Panc1 (cell line): ENCODE measurements around the gene C15orf40. TPM values are rescaled to one million over a fixed set of nuclear protein-coding genes. Genes with fewer than 3 reads are reported as not detected.

ENCODE experiments used
- ATAC-seq: fragments of 200-7000 bp; cut with Tn5 transposase; 2 replicates; pipeline ENCODE4 v1.9.1; 2020; ENCODE audit warnings: mild to moderate bottlenecking, moderate library complexity
- BruUV-seq: library from RNA; stranded (reverse); fragments of 400-500 nt; replicated peaks from 2 replicates; lab custom pipeline; 2021; lab: Mats Ljungman, UMichigan
- CTCF ChIA-PET: fragments of 300-600 bp; sonication (Branson Sonifier 250); formaldehyde crosslinking; loops from one replicate; lab custom pipeline; 2022; ENCODE audit warnings: antibody characterized with exemption; lab: Charles Lee
- POLR2A ChIA-PET: fragments of 300-600 bp; sonication (Branson Sonifier 250); formaldehyde crosslinking; loops from one replicate; lab custom pipeline; 2022; ENCODE audit warnings: antibody characterized with exemption; lab: Charles Lee
- DNase-seq: peaks from one replicate; pipeline ENCODE4 v3.0.0-alpha.2; 2010; ENCODE audit warnings: low read depth, low spot score
- H3K27ac ChIP-seq: 2 replicates; pipeline ENCODE4 v1.5.1; 2011; ENCODE audit warnings: mild to moderate bottlenecking, low read length, inconsistent platforms
- H3K27me3 ChIP-seq: fragments of 200-500 bp; sonication (Bioruptor generic); 2 replicates; pipeline ENCODE4 v1.6.0; 2014; ENCODE audit warnings: low read length, inconsistent platforms; ENCODE audit not compliant: control insufficient read depth, insufficient read depth
- H3K36me3 ChIP-seq: fragments of 200-500 bp; sonication (Bioruptor generic); 2 replicates; pipeline ENCODE4 v1.5.1; 2014; ENCODE audit warnings: inconsistent platforms, mild to moderate bottlenecking, low read length, moderate library complexity; ENCODE audit not compliant: control insufficient read depth, insufficient read depth
- H3K4me1 ChIP-seq: 2 replicates; pipeline ENCODE4 v1.5.1; 2011; ENCODE audit warnings: inconsistent platforms, mild to moderate bottlenecking, low read length, moderate library complexity; ENCODE audit not compliant: control insufficient read depth, insufficient read depth
- H3K4me3 ChIP-seq, 2 experiments: 2 replicates each; pipeline ENCODE4 v1.5.1; 2011 to 2012; ENCODE audit warnings: low read depth in 2 of 2, low read length in 2 of 2, mild to moderate bottlenecking in 2 of 2, inconsistent platforms in 1 of 2, moderate library complexity in 1 of 2
- H3K9me3 ChIP-seq: fragments of 200-500 bp; sonication (Bioruptor generic); 2 replicates; pipeline ENCODE4 v1.5.1; 2014; ENCODE audit warnings: low read depth, mild to moderate bottlenecking, inconsistent platforms, low read length, moderate library complexity; ENCODE audit not compliant: control insufficient read depth, insufficient read depth
- POLR2AphosphoS5 ChIP-seq: IDR thresholded peaks from 2 replicates; pipeline ENCODE4 v1.6.1; 2012; ENCODE audit warnings: mild to moderate bottlenecking, low read depth, low read length, moderate library complexity
- SIN3A ChIP-seq: IDR thresholded peaks from 2 replicates; pipeline ENCODE4 v1.6.1; 2012; ENCODE audit warnings: low read depth, mild to moderate bottlenecking, low read length, moderate library complexity, borderline replicate concordance; ENCODE audit not compliant: insufficient read depth
- TCF7L2 ChIP-seq: IDR thresholded peaks from 2 replicates; pipeline ENCODE4 v1.6.1; 2011; ENCODE audit warnings: mild to moderate bottlenecking, low read depth, low read length, inconsistent platforms
- in situ Hi-C: cut with HindIII; loops from 2 replicates; pipeline ENCODE4 v1.10.0; 2016; ENCODE audit warnings: low sequenced_read_pairs, low pct_unique_long_range_greater_than_20kb
- intact Hi-C: fragments of 100-400 bp; cut with micrococcal nuclease; formaldehyde crosslinking; loops from one replicate; pipeline ENCODE4 v1.10.0; 2022; ENCODE audit not compliant: unreplicated experiment
- total RNA-seq: library from RNA; stranded (reverse); gene quantifications from one replicate; pipeline ENCODE4 v1.2.1, GENCODE V29; 2021; ENCODE audit not compliant: unreplicated experiment
- TF ChIP-seq, protein P1 (sequence below): fragments of 450-650 bp; IDR thresholded peaks from 2 replicates; pipeline ENCODE4 v1.5.1; 2017; ENCODE audit warnings: mild to moderate bottlenecking
- TF ChIP-seq, protein P2 (sequence below), 2 experiments: IDR thresholded peaks; 2 replicates each; pipeline ENCODE4 v1.6.1; 2011 to 2012; ENCODE audit warnings: low read depth in 2 of 2, control low read depth in 1 of 2, low read length in 1 of 2, mild to moderate bottlenecking in 1 of 2, moderate library complexity in 1 of 2; ENCODE audit not compliant: insufficient read depth in 1 of 2

Gene C15orf40
- total RNA-seq, 1 experiment from 2014 or later: 21.1 TPM

DNA sequence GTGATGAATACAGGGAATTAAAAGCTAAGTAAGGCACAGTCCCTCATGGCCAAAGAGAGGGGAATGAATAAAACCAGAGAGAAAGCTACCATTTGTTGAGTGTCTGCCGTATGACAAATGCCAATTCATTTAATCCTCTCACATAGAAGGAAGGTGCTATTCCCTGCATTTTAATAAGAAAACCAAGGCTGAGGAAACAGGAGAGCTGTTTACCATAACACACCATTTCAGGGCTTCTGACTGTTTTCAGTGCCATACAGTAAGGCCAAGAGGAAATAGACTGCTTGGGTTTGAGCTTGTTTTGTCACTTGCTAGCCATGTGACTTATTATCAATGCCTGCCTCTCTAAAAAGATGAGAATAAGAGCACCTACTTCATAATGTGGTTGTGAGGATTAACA lies 45.6 kb upstream of the C15orf40 start:
- ChIA-PET CTCF (no interaction called here), POLR2A (no interaction called here)
- intact Hi-C loops (no loop called here), in situ Hi-C loops (no loop called here)
- TF ChIP-seq, protein P1, sequence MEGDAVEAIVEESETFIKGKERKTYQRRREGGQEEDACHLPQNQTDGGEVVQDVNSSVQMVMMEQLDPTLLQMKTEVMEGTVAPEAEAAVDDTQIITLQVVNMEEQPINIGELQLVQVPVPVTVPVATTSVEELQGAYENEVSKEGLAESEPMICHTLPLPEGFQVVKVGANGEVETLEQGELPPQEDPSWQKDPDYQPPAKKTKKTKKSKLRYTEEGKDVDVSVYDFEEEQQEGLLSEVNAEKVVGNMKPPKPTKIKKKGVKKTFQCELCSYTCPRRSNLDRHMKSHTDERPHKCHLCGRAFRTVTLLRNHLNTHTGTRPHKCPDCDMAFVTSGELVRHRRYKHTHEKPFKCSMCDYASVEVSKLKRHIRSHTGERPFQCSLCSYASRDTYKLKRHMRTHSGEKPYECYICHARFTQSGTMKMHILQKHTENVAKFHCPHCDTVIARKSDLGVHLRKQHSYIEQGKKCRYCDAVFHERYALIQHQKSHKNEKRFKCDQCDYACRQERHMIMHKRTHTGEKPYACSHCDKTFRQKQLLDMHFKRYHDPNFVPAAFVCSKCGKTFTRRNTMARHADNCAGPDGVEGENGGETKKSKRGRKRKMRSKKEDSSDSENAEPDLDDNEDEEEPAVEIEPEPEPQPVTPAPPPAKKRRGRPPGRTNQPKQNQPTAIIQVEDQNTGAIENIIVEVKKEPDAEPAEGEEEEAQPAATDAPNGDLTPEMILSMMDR: no peak
- TF ChIP-seq, protein P2, sequence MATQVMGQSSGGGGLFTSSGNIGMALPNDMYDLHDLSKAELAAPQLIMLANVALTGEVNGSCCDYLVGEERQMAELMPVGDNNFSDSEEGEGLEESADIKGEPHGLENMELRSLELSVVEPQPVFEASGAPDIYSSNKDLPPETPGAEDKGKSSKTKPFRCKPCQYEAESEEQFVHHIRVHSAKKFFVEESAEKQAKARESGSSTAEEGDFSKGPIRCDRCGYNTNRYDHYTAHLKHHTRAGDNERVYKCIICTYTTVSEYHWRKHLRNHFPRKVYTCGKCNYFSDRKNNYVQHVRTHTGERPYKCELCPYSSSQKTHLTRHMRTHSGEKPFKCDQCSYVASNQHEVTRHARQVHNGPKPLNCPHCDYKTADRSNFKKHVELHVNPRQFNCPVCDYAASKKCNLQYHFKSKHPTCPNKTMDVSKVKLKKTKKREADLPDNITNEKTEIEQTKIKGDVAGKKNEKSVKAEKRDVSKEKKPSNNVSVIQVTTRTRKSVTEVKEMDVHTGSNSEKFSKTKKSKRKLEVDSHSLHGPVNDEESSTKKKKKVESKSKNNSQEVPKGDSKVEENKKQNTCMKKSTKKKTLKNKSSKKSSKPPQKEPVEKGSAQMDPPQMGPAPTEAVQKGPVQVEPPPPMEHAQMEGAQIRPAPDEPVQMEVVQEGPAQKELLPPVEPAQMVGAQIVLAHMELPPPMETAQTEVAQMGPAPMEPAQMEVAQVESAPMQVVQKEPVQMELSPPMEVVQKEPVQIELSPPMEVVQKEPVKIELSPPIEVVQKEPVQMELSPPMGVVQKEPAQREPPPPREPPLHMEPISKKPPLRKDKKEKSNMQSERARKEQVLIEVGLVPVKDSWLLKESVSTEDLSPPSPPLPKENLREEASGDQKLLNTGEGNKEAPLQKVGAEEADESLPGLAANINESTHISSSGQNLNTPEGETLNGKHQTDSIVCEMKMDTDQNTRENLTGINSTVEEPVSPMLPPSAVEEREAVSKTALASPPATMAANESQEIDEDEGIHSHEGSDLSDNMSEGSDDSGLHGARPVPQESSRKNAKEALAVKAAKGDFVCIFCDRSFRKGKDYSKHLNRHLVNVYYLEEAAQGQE (IDR thresholded peaks at IDR 0.05; ENCODE audit: insufficient read depth in 1 of 2, low read depth in 2 of 2, low read length in 1 of 2): no peak
- no peak for TF ChIP-seq SIN3A
- no peak for TF ChIP-seq POLR2AphosphoS5
- no peak for TF ChIP-seq TCF7L2
- DNase-seq (no peak), ATAC-seq (no peak)
- no TSS peak for BruUV-seq
- no peaks in the 10 kb centered on the region for H3K27me3 ChIP-seq
- no peaks in the 10 kb centered on the region for H3K9me3 ChIP-seq
- H3K4me3 ChIP-seq: no peak overlapping the region
- no peak overlapping the region for H3K27ac ChIP-seq
- peaks cover 10% of the 10 kb centered on the region for H3K36me3 ChIP-seq
- peaks cover 8% of the 10 kb centered on the region for H3K4me1 ChIP-seq

DNA sequence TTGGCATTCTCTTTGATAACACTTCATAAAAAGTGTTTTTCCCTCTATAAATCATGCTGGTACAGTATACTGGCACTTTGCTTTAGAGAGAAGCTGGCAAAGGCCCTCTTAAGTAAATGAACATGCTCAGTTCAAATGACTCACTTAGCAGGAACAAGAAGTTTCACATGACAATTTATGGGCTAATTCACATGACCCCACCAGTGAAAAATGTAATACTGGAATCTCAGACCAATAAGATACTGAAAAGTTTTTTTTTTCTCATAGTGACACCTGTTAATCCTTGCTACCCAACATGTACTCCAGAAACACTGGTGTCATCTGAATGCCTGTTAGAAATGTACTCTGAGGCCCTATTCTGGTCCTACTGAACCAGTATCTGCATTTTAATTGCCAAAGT lies 41.7 kb upstream of the C15orf40 start:
- BruUV-seq: no TSS peak

More for the DNA sequence above, 41.7 kb upstream of the C15orf40 start:
- TF ChIP-seq POLR2AphosphoS5 (no peak), TCF7L2 (no peak), SIN3A (no peak)
- TF ChIP-seq, protein P1: no peak
- TF ChIP-seq, protein P2 (IDR thresholded peaks at IDR 0.05; ENCODE audit: insufficient read depth in 1 of 2, low read depth in 2 of 2, low read length in 1 of 2): no peak
- intact Hi-C loops: no loop called here
- ChIA-PET CTCF (no interaction called here), POLR2A (no interaction called here)
- no peaks in the 10 kb centered on the region for H3K4me1 ChIP-seq
- no peak overlapping the region for H3K4me3 ChIP-seq
- H3K27me3 ChIP-seq: no peaks in the 10 kb centered on the region
- no peaks in the 10 kb centered on the region for H3K9me3 ChIP-seq
- H3K27ac ChIP-seq: no peak overlapping the region
- peaks cover 21% of the 10 kb centered on the region for H3K36me3 ChIP-seq
- ATAC-seq (no peak), DNase-seq (peak; percentile 24)
- in situ Hi-C loops: no loop called here
